Gastroesophageal sphincter (tissue), 3 donors: ENCODE data around the gene RAC2.

Experiments
- EP300 ChIP-seq: sonication (generic); formaldehyde crosslinking; IDR thresholded peaks from one replicate; pipeline ENCODE4 v1.6.1; 2017; ENCODE audit warnings: antibody characterized with exemption, mild to moderate bottlenecking
- TF ChIP-seq, protein P1 (sequence below), 4 experiments: fragments of 200-600 bp in 2 of 4; fragments of 450-650 bp in 2 of 4; sonication (generic) in 1 of 4; IDR thresholded peaks; one replicate each; pipeline ENCODE4 v1.5.1; 2017 to 2019; ENCODE audit warnings: antibody characterized with exemption in 4 of 4, mild to moderate bottlenecking in 2 of 4, moderate library complexity in 2 of 4

GRCh38 chr22:37255558-37256006 lies 11.5 kb upstream of the RAC2 start:
- TF ChIP-seq, protein P1, sequence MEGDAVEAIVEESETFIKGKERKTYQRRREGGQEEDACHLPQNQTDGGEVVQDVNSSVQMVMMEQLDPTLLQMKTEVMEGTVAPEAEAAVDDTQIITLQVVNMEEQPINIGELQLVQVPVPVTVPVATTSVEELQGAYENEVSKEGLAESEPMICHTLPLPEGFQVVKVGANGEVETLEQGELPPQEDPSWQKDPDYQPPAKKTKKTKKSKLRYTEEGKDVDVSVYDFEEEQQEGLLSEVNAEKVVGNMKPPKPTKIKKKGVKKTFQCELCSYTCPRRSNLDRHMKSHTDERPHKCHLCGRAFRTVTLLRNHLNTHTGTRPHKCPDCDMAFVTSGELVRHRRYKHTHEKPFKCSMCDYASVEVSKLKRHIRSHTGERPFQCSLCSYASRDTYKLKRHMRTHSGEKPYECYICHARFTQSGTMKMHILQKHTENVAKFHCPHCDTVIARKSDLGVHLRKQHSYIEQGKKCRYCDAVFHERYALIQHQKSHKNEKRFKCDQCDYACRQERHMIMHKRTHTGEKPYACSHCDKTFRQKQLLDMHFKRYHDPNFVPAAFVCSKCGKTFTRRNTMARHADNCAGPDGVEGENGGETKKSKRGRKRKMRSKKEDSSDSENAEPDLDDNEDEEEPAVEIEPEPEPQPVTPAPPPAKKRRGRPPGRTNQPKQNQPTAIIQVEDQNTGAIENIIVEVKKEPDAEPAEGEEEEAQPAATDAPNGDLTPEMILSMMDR (IDR thresholded peaks at IDR 0.05), result no peak
- TF ChIP-seq EP300, result no peak
